HG03159 (cell line): Measurements from ENCODE around the gene KPTN.

ENCODE experiments used
- ATAC-seq: cut with Tn5 transposase; IDR thresholded peaks from one replicate; pipeline ENCODE4 v1.9.1; 2021; ENCODE audit warnings: mild to moderate bottlenecking, moderate library complexity; ENCODE audit not compliant: unreplicated experiment

Gene KPTN

DNA sequence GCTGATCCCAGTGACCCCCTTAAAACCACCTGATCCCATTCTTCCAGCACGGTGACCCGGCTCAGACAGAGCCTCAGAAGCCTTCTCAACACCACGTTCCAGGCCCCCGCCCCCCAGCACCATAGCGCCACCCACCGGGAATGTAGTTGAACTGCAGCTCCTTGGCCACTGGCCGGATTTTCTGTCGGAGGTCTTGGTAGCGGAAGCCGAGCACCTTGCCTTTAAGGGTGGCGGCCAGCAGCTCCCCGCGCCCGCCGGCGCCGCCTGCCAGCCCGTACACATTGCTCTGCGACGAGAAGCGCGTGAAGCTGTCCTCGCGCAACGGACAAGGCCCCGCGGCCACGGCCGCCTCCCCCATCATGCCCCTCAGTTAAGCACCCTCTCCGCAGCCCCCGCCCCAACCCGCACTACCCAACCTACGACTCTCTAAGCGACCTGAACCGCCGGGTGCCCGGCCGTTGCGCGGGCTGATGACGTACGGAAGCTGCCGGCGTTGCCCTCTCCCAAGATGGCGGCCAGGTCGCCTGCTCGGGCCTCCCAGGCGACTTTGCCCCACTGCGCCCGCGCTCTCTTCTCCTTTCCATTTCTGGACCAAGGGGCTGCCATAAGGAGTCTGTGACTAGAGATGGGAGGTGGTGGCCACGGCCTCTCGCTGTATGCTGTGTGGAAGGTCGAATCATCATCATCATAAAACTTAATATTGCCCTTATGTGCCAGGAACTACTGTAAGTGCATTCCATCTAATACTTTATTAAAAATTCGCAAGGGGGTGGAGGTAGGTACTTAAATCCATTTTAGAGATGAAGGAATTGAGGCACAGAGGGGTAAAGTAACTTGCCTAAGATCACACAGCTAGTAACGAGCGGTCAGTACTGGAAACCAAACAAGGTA is at the start of gene KPTN:
KPTN (minus strand) TSS at position 420 of the 891 bp plus-strand sequence; CDS start at position 361, 59 bp downstream.
- ATAC-seq, result peak; percentile 71

DNA sequence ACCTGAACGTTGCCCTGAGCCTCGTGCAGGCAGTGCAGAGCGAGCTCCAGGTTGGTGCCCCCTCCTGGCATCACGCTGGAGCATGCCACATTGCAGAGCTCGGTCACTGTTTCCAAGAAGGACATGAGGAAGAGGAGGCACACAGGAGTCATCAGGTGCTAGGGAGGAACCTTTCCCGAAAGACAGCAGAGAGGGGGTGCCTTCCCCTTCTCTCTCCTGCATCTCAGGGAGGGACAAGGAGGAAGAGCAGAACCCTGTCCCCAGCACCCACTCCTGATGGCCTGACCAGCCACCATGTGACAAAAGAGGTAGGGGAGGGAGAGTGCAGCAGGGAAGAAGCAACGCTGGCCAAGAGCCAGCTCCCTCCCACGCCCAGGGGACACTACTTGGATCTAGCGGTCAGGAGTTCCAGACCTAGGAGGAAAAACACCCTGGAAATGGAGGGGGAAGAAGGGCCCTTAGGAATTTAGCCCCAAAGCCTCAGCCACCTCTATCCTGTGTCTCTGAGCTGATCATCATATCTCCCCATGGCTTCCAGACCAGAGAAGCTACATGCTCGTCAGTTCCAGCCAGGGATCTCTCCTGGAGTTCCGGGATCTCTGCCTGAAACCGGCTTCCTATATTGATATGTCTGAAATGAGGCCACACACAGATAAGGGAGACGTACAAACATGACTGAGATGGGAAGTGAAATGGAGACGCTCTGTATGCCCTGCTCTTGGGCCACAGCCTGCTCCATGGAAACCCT is 47.8 kb upstream of the KPTN start:
- no peak for ATAC-seq

DNA sequence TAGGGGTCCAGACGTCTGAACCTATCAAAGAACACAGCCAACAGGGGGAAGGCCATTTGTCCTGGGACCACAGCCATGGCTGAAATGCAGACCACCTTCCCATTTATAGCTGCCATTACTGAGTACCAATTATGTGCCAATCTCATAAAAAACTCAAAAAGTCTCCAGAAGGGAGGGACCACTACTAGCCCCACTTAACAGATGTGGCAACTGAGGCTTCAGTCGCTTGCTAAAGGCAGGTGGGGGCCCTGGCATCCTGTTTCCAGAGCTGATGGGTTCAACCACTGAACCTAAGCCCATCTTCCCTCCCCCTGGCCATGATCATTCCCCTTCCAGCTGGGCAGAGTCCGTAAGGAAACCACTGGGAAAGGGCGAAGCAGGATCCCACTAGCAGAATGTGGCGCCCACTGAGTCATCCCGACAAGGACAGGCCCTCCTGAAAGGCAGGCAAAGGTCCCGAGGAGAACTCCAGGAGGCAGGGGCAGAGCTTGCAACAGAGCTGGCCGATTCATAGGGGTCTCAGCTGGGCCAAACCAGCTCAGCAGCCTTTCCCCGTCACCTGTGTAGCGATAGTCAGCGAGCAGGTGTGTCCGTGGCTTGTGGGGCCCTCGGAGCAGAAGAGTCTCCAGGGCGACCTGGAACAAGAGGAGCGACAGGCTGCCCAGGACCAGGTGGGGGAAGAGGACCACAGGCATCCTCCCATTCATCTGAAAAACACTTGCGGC is 45.2 kb upstream of the KPTN start:
- ATAC-seq, result no peak

DNA sequence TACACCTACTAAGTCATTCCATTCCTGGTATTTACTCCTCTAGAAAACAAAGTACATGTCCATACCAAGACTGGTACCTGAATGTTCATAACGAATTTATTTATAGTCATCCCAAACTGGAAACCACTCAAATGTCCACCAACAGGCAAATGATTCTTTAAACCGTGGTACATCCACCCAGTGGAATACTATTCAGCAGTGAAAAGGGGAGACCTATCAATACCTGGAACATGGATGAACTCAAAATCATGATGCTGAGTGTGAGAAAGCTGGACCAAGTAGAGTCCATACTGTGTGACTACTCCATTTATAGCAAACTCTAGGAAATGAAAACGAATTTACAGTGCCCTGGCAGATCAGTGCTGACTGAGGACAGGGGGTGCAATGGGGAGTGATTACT is 42.8 kb upstream of the KPTN start:
- ATAC-seq, result no peak

DNA sequence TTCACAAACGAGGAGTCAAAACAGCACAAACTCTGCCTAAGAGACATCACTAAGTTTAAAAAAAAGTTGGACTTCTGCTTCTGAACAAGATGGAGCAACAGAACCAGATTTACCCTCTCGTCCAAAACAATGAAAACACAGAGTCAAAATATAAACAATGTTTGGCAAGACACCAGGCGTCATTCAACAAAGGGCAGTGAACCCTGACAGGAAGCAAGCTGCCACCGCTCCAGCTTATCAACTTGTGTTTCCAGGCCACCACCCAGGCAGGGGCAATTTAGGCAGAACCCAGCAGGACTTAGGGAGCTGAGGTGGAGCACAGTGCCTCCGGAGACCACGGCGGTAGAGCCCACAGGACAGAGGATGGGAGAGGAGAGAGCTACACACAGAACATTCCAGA is 39.5 kb upstream of the KPTN start:
- no peak for ATAC-seq

DNA sequence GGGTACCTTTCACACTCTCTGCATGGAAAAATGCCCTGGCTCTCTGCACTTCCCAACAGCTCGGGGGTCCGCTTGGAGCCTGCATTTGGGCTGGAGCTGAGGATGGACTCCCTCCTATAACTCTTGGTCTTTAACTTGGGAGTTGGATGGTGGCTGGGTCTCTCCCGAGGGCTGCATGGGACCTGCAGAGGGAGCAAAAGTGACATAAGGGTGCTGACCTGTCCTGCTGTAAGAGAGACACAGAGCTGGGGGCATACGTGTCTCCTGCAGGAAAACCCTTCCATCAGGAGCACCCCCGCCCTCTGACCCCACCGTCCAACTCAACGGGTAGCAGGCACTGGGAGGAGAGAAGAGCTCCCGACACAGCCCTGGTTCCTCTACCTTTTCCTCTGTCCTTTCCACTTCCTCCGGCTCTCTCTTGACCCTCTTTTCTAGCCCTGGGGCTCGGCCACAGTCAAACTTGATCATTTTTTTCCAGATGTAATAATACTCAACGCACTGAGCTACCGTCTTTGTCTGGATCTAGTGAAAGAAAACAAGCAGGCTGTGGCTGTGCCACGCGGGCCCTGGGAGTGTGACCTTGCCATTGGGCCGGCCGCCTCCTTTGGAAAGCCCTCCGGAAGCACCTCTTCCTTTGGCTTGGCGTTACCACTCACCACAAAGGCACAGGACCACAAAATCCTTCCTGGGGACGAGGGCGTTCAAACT is 37.6 kb upstream of the KPTN start:
- no peak for ATAC-seq

DNA sequence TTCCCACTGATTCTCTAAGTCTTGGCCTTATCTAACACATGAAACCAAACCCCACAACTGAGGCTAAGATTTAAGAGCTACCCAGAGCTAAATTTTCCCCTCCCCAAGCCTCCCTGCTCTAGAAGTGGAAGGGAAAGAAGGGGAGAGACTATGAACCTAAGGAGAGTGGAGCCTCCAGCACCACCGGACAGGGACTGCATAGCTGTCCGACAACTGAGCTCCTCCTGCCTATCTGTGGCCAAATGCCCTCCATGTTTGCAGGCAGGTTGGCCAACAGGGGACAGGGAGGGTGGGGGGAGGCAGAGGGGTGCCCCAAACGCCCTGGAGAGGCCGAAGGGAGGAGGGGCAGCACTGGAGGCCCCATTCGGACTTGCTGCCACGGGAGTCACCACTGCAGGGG is 36.8 kb upstream of the KPTN start:
- ATAC-seq, result no peak

DNA sequence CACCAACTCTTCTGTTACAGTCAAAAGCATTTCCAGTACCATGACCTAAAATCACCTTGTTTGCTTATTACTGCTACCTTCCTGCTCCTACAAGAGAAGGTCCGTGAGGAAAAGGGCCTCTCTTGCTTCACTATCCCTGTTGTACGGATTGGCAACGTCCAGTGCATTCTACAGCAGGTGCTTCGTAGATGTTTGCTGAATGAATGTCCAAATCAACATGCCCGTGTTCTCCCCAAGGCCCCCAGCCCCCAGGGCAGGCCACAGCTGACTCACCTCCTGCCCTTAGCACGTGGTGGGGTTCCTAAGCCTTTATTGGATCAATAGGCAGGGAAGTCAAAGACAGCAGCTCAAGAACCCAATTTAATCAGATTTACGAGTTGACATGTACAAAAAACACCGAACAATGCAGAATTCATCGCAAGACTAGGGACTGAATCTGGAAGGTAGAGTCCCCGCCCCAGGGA is 36.4 kb upstream of the KPTN start:
- ATAC-seq, result no peak

DNA sequence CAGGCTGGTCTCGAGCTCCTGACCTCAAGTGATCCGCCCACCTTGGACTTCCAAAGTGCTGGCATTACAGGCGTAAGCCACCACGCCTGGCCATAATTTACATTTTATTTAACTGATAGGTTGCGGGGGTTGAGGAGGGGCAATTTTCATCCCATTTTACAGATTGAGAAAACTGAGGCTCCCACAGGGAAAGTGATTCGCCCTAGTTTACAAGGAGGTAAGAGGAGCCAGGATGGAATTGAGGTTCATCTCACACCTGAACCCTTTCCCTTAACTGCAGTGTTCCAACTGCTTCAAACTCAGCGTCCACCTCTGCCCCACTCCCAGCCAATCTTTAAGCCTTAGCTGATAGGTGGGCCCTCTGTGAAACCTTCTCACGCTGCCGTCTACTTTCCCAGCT is 34.8 kb upstream of the KPTN start:
- no peak for ATAC-seq

DNA sequence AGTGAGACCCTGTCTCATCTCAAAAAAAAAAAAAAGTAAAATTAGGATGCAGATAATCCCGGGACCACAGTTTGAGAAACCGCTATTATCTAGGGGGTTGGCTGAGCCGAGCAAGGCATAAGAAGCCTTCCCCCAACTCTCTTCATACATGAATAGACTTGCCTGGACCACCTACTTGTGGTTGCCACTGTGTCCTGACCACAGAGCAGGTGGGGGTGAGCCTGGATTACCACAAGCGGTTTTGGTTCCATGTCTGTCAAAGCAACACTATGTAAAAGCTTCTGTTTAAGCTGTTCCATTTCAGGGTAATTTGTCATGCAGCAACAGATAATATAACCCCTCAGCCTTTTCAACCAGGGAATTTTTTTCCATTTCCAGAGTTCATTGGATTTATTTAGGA is 34.1 kb upstream of the KPTN start:
- ATAC-seq, result no peak

DNA sequence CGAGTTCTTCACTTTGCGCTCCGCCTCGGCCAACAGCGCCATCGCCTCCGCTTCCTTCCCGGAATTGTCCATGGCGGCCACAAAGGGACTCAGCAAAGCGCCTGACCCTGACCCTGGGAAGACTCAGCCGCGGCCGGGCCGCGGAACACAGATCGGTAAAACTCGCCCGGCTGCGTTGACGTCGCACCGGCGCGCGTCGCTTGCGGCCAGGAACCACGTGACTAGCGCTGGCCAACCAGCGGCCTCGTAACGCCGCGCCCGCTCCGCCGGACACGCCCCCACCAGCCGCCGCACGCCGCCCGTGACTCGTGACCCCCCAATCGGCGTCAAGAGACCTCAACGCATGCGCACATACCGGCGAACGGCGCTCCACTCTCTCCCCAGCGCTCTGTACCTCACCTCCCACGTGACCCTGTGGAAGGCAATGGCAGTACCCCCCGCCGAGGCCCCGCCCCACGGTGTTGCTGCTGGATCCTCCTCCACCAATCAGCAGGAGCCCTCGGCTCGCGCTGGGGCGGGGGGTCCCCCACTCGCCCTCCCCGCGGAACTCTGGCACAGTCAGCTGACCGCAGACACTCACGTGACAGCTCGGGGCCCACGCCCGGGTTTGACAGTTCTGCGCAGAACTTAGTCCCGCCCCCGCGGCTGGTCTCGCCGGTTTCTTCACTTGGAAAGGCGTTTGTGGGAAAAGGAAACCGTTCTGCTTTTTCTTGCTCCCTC is 31.0 kb upstream of the KPTN start, which contains the start of gene NAPA:
NAPA (minus strand) TSS at position 195 of the 720 bp plus-strand sequence; CDS start at position 72, 123 bp downstream.
- peak; percentile 87 for ATAC-seq

DNA sequence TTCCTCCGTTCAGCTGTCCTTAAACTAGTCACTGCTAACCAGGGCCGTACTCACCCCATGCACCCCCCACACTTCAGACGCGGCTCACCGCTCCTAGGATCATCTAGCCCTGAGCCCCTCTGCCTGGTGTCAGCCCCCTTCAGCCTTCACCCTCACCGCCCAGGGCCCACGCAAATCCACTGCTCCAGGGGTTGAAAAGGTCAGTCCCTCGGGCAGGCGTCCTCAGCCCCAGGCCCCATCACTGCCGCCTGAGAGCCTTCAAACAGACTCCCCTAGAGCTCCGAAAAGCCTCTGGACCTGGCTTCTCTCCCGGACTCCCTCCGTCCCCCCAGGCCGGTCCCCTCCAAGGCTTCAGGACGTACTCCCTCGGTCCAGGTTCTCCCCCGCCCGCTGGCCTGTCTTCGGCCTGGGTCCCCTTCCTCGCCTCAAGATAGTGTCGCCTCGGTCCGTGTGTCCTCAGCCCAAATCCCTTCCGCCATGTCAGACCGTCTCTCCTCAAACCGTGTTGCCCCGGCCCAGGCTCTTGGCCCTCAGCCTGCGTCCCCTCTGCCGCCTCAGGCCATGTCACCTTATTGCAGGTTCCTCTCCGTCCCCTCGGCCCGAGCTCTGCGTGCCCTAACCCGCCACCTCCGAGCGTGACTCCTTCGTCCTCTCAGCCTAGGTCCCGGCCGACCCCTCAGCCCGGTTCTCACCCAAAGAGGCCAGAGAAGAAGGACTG is 30.3 kb upstream of the KPTN start:
- ATAC-seq, result peak; percentile 3

DNA sequence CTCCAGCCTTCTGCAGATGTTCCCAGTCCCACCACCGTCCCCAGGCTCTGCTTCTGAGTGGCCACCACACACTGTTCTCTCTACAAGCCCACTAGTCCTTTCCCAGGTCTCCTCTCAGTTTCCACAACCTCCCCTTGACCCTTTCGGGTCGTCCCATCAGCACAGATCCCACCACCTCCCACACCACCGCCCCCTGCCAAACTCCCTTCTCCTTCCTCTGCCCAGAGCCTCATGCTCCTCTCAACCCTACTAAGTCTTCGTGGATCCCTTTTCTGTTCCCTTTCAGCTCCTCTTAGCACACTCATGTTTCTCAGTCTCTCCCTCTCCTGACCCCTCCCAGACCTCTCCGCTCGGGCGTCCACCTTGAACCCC is 28.9 kb upstream of the KPTN start:
- ATAC-seq, result no peak

DNA sequence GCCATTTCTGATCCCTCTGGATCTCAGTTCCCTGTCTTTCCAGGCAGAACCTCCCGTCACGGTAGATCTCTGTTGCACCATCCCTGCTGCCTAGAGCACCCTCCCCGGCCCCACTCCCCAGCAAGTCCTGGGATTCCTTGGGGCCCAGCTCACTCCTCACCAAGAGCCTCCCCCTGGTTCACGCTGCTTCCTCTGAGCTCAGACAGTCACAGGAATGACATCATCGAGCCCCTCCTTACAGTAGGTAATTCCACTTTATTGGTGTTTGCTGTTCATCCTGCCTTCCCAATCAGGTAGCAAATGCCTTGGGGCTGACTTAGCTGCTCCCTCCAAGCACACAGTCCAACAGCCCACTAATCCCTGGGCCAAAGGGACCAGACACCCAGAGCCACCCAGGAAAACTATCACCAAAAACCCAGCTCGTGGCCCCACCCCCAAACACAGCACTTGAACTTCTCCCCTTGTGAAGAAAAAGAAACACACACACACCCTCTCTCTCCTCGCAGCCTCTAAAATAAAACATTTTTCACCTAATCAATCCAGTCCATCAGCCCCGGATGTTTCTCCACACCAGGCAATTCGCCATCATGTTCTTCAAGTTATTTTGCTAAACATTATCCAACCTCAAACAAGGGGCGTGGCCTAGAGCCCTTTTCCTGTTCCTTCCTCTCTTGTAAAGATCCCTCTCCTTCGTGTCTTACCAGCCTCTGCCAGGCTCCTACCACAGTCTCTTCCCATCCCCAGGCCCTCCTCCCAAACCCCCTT is 28.3 kb upstream of the KPTN start:
- ATAC-seq, result no peak

DNA sequence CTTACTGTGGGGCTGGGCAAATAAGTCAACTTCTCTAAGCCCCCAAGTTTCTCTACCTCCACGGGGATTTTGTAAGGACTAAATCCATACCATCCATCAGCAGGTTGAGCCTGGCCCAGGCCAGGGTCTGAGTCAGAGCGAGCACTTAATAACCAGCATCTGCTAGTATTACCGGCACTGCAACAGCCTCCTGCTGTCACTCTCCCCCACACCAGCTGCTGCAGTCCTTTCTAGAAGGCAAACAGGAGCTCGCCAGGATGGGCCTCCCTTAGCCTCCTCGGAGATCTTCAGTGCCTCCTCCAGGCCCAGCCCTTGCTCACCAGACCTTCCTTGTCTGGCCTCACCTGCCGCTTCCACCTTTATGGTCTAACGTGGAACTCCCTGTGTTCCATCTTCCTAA is 27.7 kb upstream of the KPTN start:
- no peak for ATAC-seq

DNA sequence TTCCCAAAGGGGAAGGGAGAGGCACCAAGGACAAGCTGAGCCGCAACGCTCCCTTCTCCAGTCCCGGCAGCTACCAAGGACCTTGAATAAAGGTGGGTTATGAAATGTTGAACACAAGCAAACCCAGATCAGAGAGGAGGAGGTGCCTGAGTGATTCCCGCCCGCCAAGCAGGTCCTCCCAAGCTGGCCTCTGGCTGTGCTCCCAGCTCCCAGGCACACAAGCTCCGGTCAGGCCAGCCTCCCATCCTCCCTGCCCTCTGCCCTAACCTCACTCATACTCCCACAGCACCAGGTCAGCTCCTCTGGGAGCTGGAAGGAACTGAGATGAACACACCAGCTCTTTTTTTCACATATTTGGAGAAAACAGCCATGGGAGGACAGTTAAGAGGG is 27.1 kb upstream of the KPTN start:
- ATAC-seq, result no peak

DNA sequence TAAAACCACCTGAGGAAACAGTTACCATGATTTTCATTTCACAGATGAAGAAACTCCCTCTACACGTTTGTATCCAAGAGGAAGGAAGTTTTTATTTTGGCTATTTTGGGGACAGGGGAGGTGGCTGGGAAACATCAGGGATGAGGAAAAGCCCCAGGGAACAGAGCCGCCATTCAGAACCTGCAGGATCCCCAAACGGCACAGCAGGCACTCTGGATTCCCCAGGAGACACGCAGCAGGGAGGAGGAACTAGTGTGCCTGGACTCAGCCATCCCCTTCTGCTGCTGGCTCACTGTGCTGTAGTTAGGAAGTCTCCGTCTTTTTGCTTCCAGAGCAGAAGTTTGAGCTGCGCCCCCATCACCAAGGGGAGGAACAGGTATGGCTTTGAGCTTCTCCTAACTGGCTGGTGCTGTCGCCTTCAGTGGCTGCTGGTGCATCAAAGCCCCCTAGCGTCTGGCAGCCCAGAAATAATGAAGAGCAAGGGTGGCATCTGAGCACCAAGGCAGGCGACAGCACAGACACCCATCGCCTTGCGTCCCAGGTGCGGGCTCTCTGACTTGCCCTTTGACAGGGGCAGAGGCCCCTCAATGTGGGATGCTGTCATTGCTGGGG is 26.6 kb upstream of the KPTN start:
- ATAC-seq, result no peak

DNA sequence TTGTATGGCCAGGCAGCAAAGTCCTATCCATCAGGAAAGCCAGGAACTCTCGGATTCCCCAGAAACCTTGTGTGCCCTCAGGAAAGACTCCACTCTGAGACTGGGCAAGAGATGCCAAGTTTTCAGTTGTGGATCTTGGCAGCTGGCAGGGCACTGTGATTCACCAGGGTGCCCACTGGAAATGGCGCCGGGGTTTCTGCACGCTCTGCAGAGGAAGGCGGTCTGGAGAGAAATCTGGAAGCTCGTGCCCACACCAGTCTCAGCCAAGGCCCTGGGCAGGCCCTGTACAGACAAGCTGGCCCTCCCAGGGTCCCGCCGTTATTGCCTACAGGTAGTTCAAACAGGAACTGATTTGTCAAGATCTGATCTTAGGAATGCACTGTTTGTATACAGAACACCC is 26.0 kb upstream of the KPTN start:
- no peak for ATAC-seq
